Mammary microvascular endothelial cell (primary cell): ENCODE results near the gene FAM161B. TPM values are rescaled to one million over a fixed set of nuclear protein-coding genes. Genes with fewer than 3 reads are reported as not detected.

Experiments used
- total RNA-seq: library from RNA; depleted of rRNA; stranded (reverse); fragments of >200 nt; gene quantifications from 2 replicates; pipeline ENCODE4 v1.2.3, GENCODE V29; 2015

The FAM161B gene, protein sequence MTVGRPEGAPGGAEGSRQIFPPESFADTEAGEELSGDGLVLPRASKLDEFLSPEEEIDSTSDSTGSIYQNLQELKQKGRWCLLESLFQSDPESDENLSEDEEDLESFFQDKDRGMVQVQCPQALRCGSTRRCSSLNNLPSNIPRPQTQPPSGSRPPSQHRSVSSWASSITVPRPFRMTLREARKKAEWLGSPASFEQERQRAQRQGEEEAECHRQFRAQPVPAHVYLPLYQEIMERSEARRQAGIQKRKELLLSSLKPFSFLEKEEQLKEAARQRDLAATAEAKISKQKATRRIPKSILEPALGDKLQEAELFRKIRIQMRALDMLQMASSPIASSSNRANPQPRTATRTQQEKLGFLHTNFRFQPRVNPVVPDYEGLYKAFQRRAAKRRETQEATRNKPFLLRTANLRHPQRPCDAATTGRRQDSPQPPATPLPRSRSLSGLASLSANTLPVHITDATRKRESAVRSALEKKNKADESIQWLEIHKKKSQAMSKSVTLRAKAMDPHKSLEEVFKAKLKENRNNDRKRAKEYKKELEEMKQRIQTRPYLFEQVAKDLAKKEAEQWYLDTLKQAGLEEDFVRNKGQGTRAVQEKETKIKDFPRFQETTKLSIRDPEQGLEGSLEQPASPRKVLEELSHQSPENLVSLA
- total RNA-seq = 1.5 and 1.7 TPM in 2 replicates

GRCh38 chr14:73949752-73950734 is at the start of gene FAM161B, which contains the start of gene COQ6:
TSS of gene FAM161B (minus strand) at chr14:73950094. CDS start at chr14:73950026, 68 bp downstream.
TSS of gene COQ6 (plus strand) at chr14:73950302. CDS start at chr14:73950333, 31 bp downstream.

DNA sequence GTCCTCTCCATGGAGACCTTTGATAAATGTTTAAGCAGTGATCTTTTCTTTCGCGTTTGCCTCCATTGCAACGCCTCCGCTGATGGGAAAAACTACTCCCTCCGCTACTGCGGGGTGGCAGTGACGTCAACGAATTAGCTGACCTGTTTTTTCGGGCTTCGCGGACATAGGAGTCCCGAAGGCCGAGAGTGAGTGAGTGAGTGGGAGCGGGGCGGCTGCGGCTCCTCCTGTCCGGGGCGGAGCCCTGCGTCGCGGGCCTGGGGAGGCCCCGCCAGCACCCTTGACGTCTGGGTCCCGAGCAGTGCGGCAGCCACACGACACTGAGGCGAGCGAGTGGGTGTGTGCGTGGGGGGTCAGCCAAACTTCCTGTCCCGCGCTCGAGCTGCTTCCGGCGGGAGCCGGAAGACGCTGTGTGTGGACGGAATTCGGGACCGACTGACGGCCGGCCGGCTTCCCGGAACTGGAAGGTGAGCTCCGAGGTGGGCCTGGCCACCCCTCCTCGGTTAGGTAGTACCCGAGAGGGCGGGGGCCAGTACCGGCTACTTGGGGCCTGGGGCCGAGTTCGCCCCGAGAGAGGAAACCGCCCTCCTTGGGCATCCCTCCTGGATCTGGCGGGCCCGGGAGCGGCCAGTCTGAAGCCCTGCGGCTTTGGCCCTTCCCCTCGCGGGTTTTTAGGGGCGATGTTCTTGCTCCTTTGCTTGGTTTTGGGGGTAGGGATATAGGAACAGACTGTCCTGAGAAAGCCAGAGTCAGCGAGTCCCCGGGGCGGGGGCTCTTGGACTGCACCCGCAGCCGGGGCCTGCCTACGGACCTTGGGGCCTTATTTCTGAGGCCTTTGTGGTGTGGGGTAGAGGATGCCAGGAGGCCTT is 63.2 kb downstream of the FAM161B start, which contains the start of gene ZNF410:
Gene ZNF410 (plus strand): TSS at position 411 of the 869 bp plus-strand sequence. CDS start 5,317 bp downstream, outside the sequence.

Other genes starting within 250 kb of the FAM161B start
- 29.3 and 32.4 TPM in 2 replicates for gene PNMA1, start 235.7 kb downstream of the FAM161B start, total RNA-seq
- gene PTGR2, start 98.3 kb downstream of the FAM161B start, total RNA-seq = 2.4 and 3.2 TPM in 2 replicates
- 39.0 and 39.8 TPM in 2 replicates for gene ZNF410, start 63.2 kb downstream of the FAM161B start, total RNA-seq
- gene COQ6, start 208 bp upstream of the FAM161B start, total RNA-seq = 13.9 and 15.2 TPM in 2 replicates
- gene ENTPD5, start 69.2 kb upstream of the FAM161B start, total RNA-seq = 6.5 and 8.4 TPM in 2 replicates
- 0.73 and 1.0 TPM in 2 replicates for gene BBOF1, start 69.3 kb upstream of the FAM161B start, total RNA-seq
- gene ALDH6A1, start 134.4 kb upstream of the FAM161B start, total RNA-seq = 7.1 and 7.3 TPM in 2 replicates
- 6.4 and 8.8 TPM in 2 replicates for gene LIN52, start 134.9 kb upstream of the FAM161B start, total RNA-seq